Stimulated activated CD8-positive, alpha-beta memory T cell treated with anti-CD3 and anti-CD28 coated beads, Interleukin-12 subunit alpha, Interleukin-12 subunit beta, amount 100 ng/mL, for 24 hours (primary cell): ENCODE data around the gene TSEN2.
"Not testable (repeated sequence)": the region's sequence is repeated elsewhere in the genome, so short reads cannot be mapped to it uniquely, and the experiment has no call there.

Experiments used
- DNase-seq: peaks from one replicate; pipeline ENCODE4 v3.0.0-alpha.2; 2020; ENCODE audit errors: extremely low read depth

TSEN2 gene

GRCh38 chr3:12452361-12453330 lies 31.6 kb upstream of the TSEN2 start:
- no peak for DNase-seq

GRCh38 chr3:12454076-12454815 lies 30.0 kb upstream of the TSEN2 start:
- DNase-seq = no peak

- DNase-seq = no peak
Measured at GRCh38 chr3:12454816-12455121, 29.5 kb upstream of the TSEN2 start.

GRCh38 chr3:12455740-12456139 lies 28.5 kb upstream of the TSEN2 start:
- DNase-seq = no peak

GRCh38 chr3:12456441-12456840 lies 27.8 kb upstream of the TSEN2 start:
- no peak for DNase-seq

- not testable (repeated sequence) for DNase-seq
Measured at GRCh38 chr3:12457380-12457779, 26.9 kb upstream of the TSEN2 start.

- DNase-seq = no peak
Measured at GRCh38 chr3:12458901-12459300, 25.4 kb upstream of the TSEN2 start.

- no peak for DNase-seq
Measured at GRCh38 chr3:12460127-12460526, 24.2 kb upstream of the TSEN2 start.

- DNase-seq = no peak
Measured at GRCh38 chr3:12461097-12461649, 23.1 kb upstream of the TSEN2 start.

- no peak for DNase-seq
Measured at GRCh38 chr3:12462159-12462947, 21.9 kb upstream of the TSEN2 start.

GRCh38 chr3:12463686-12464085 lies 20.6 kb upstream of the TSEN2 start:
- no peak for DNase-seq

- no peak for DNase-seq
Measured at GRCh38 chr3:12464181-12464580, 20.1 kb upstream of the TSEN2 start.

- DNase-seq = no peak
Measured at GRCh38 chr3:12465151-12465835, 19.0 kb upstream of the TSEN2 start.

GRCh38 chr3:12465836-12466225 lies 18.4 kb upstream of the TSEN2 start:
- no peak for DNase-seq

GRCh38 chr3:12467746-12468145 lies 16.5 kb upstream of the TSEN2 start:
- DNase-seq = no peak

- no peak for DNase-seq
Measured at GRCh38 chr3:12468276-12468675, 16.0 kb upstream of the TSEN2 start.

GRCh38 chr3:12468757-12469156 lies 15.5 kb upstream of the TSEN2 start:
- no peak for DNase-seq

- not testable (repeated sequence) for DNase-seq
Measured at GRCh38 chr3:12469222-12469621, 15.1 kb upstream of the TSEN2 start.

- DNase-seq = no peak
Measured at GRCh38 chr3:12470111-12470510, 14.2 kb upstream of the TSEN2 start.

GRCh38 chr3:12470680-12471079 lies 13.6 kb upstream of the TSEN2 start:
- no peak for DNase-seq

GRCh38 chr3:12471241-12471640 lies 13.0 kb upstream of the TSEN2 start:
- DNase-seq = peak; percentile 22
